ENCODE measurements around the gene RBM28.

Gene RBM28

DNA sequence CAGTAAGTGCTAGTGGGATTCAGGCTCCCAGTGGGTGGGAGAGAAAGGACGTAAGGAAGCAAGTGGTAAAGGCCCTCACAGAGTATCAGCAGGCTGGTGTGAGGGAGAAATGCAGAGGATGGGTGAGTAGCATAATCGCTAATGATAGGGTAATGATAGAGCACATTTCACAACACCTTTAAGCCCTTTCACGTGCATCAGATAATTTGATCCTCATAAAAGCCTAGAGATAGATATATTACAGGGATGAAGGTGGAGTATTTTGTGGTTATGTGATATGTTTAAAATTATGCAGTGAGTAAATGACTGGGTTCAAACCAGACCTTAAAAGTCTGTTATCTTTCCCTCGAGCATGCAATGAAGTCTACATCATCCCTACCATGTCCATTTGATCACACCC, 92.4 kb downstream of the RBM28 start:
- Histone ChIP-seq H3K27me3 (replicated peaks) (peaks cover 9% of the 10 kb centered on the region), H3K4me3 (ENCODE audit: low read depth, low read length) (no peak overlapping the region), H3K36me3 (replicated peaks) (no peaks in the 10 kb centered on the region), H3K27ac (no peak overlapping the region)
- TF ChIP-seq, protein P1, sequence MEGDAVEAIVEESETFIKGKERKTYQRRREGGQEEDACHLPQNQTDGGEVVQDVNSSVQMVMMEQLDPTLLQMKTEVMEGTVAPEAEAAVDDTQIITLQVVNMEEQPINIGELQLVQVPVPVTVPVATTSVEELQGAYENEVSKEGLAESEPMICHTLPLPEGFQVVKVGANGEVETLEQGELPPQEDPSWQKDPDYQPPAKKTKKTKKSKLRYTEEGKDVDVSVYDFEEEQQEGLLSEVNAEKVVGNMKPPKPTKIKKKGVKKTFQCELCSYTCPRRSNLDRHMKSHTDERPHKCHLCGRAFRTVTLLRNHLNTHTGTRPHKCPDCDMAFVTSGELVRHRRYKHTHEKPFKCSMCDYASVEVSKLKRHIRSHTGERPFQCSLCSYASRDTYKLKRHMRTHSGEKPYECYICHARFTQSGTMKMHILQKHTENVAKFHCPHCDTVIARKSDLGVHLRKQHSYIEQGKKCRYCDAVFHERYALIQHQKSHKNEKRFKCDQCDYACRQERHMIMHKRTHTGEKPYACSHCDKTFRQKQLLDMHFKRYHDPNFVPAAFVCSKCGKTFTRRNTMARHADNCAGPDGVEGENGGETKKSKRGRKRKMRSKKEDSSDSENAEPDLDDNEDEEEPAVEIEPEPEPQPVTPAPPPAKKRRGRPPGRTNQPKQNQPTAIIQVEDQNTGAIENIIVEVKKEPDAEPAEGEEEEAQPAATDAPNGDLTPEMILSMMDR (IDR thresholded peaks at IDR 0.05; ENCODE audit: low read depth, low read length, missing control alignments) = no peak
- DNase-seq = no peak
- in situ Hi-C loops (cut with HindIII; ENCODE audit: low pct_ligation_motif_present, low sequenced_read_pairs) = no loop called here
